GM23338 (cell line): ENCODE measurements around the gene ZEB2. TPM values are rescaled to one million over a fixed set of nuclear protein-coding genes. Genes with fewer than 3 reads are reported as not detected.

Source experiments
- ATAC-seq: fragments of 200-7000 bp; cut with Tn5 transposase; 3 replicates; pipeline ENCODE4 v1.9.1; 2020
- DNase-seq: peaks from one replicate; pipeline ENCODE4 v3.0.0-alpha.2; 2015; ENCODE audit warnings: low spot score
- H2AFZ ChIP-seq: fragments of 200-600 bp; sonication (generic); 2 replicates; pipeline ENCODE4 v1.8.0; 2016; ENCODE audit warnings: antibody characterized with exemption, mild to moderate bottlenecking, moderate library complexity
- H3F3A ChIP-seq: fragments of 200-600 bp; sonication (generic); replicated peaks from 2 replicates; pipeline ENCODE4 v1.8.0; 2017; ENCODE audit warnings: antibody characterized with exemption, mixed run types, low read depth
- H3K27ac ChIP-seq: fragments of 200-600 bp; sonication (generic); 2 replicates; pipeline ENCODE4 v1.6.1; 2016; ENCODE audit warnings: low read depth
- H3K27me3 ChIP-seq: fragments of 200-600 bp; sonication (generic); 2 replicates; pipeline ENCODE4 v1.8.0; 2016; ENCODE audit warnings: mild to moderate bottlenecking, mixed run types, moderate library complexity; ENCODE audit not compliant: insufficient read depth
- H3K36me3 ChIP-seq: fragments of 200-600 bp; sonication (generic); 2 replicates; pipeline ENCODE4 v1.8.0; 2016; ENCODE audit warnings: mild to moderate bottlenecking; ENCODE audit not compliant: insufficient read depth
- H3K4me1 ChIP-seq: fragments of 200-600 bp; sonication (generic); 2 replicates; pipeline ENCODE4 v1.8.0; 2016; ENCODE audit warnings: mild to moderate bottlenecking, moderate library complexity; ENCODE audit not compliant: insufficient read depth
- H3K4me2 ChIP-seq: fragments of 200-600 bp; sonication (generic); 2 replicates; pipeline ENCODE4 v1.7.1; 2017; ENCODE audit warnings: mixed run types
- H3K4me3 ChIP-seq: fragments of 200-600 bp; sonication (generic); 2 replicates; pipeline ENCODE4 v1.6.1; 2016; ENCODE audit warnings: mixed run types
- H3K79me2 ChIP-seq: fragments of 200-600 bp; sonication (generic); replicated peaks from 2 replicates; pipeline ENCODE4 v1.8.0; 2017; ENCODE audit warnings: mild to moderate bottlenecking; ENCODE audit not compliant: insufficient read depth
- H3K9me2 ChIP-seq: fragments of 200-600 bp; sonication (generic); 2 replicates; pipeline ENCODE4 v1.8.0; 2017; ENCODE audit not compliant: insufficient read depth
- H4K20me1 ChIP-seq: fragments of 200-600 bp; sonication (generic); replicated peaks from 2 replicates; pipeline ENCODE4 v1.8.0; 2017; ENCODE audit warnings: mild to moderate bottlenecking; ENCODE audit not compliant: insufficient read depth
- H3K27ac Mint-ChIP-seq: 2 replicates; pipeline ENCODE4 v1.8.0; 2020; ENCODE audit warnings: inconsistent platforms, mild to moderate bottlenecking, moderate library complexity, mixed read lengths
- H3K27me3 Mint-ChIP-seq: 3 replicates; pipeline ENCODE4 v1.8.0; 2022; ENCODE audit warnings: low read depth, mild to moderate bottlenecking, moderate library complexity, mixed read lengths, inconsistent platforms; ENCODE audit not compliant: insufficient read depth, poor library complexity
- H3K36me3 Mint-ChIP-seq: 3 replicates; pipeline ENCODE4 v1.8.0; 2021; ENCODE audit warnings: low read depth, mild to moderate bottlenecking, inconsistent platforms, moderate library complexity, mixed read lengths
- H3K4me1 Mint-ChIP-seq: 3 replicates; pipeline ENCODE4 v1.8.0; 2020; ENCODE audit warnings: mild to moderate bottlenecking, inconsistent platforms, mixed read lengths
- H3K4me3 Mint-ChIP-seq: 3 replicates; pipeline ENCODE4 v1.8.0; 2021; ENCODE audit warnings: moderate library complexity, mild to moderate bottlenecking, inconsistent platforms, mixed read lengths
- H3K9me3 Mint-ChIP-seq: 3 replicates; pipeline ENCODE4 v1.8.0; 2020; ENCODE audit warnings: moderate library complexity, mild to moderate bottlenecking, inconsistent platforms, mixed read lengths
- EZH2phosphoT487 ChIP-seq: fragments of 200-600 bp; sonication (generic); IDR thresholded peaks from one replicate; pipeline ENCODE4 v1.8.1; 2018; ENCODE audit warnings: antibody characterized with exemption; ENCODE audit not compliant: unreplicated experiment
- polyA plus RNA-seq: library from polyadenylated mRNA; unstranded; fragments of >200 nt; fragmentation: Nextera tagmentation; extraction: Ambion mirVana; gene quantifications from 2 replicates; pipeline ENCODE4 v1.2.1, GENCODE V29; 2016
- small RNA-seq: library from RNA; depleted of rRNA; stranded (forward); fragments of <200 nt; gene quantifications from one replicate; pipeline ENCODE3, GENCODE V24; 2014; ENCODE audit warnings: low replicate concordance
- total RNA-seq: library from RNA; depleted of rRNA; stranded (reverse); fragments of >200 nt; shearing (Covaris generic); gene quantifications from 2 replicates; pipeline ENCODE4 v1.2.3, GENCODE V29; 2014

ZEB2 gene
- total and polyA plus RNA-seq, 2 experiments from 2014 or later = 0.45 TPM; not detected in 1

DNA sequence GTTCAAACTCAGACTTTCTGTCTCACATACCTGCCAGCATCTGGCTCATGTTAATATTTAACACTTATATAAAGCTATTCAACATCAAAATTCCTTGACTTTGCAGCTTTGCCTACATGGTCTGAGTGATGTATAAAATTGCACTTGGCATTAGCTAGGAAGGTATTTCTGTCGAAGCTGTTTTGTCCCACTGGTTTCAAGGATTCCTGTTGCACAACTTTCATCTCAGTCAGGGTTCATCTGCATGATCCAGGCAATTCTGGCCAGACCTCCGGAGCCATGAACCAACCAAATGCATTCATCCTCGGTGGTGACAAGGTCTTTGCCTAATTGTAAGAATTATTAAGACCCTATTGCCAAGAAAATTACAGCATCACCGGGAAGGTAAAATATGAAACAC, 185.4 kb downstream of the ZEB2 start:
- H3K4me1 ChIP-seq = peaks cover 31% of the 10 kb centered on the region
- DNase-seq (no peak), ATAC-seq (no peak)
- Mint-ChIP-seq H3K27me3 (peaks cover 10% of the 10 kb centered on the region), H3K4me1 (peaks cover 23% of the 10 kb centered on the region), H3K9me3 (no peaks in the 10 kb centered on the region), H3K36me3 (no peaks in the 10 kb centered on the region), H3K4me3 (no peak overlapping the region), H3K27ac (no peak overlapping the region)
- H2AFZ ChIP-seq = no peak overlapping the region
- peaks cover 28% of the 10 kb centered on the region for H3K27me3 ChIP-seq
- no peak overlapping the region for H3K4me3 ChIP-seq
- H3K36me3 ChIP-seq = no peaks in the 10 kb centered on the region
- H3K27ac ChIP-seq = no peak overlapping the region
- no peaks in the 10 kb centered on the region for H3K9me2 ChIP-seq
- H3K79me2 ChIP-seq = peaks cover 12% of the 10 kb centered on the region
- H4K20me1 ChIP-seq = no peaks in the 10 kb centered on the region
- TF ChIP-seq EZH2phosphoT487 = no peak
- H3F3A ChIP-seq = no peaks in the 10 kb centered on the region; the same call in 1 of the 2 replicates
- no peak overlapping the region for H3K4me2 ChIP-seq

Small RNA genes lying within 50 kb of the gene (small RNA-seq; reads per million reads assigned to genes)
- not detected for gene RF01987
